ENCODE results near the gene ARL11.

- TF ChIP-seq CTCF (conservative IDR thresholded peaks at IDR 0.05 in 1 of 2, IDR thresholded peaks at IDR 0.05 in 1 of 2; ENCODE audit: low read depth in 1 of 2, low read length in 2 of 2), result no peak
- TF ChIP-seq EZH2 (IDR thresholded peaks at IDR 0.05; ENCODE audit: low read length, missing control alignments), result no peak
Measured at GRCh38 chr13:49615836-49616675, 12.3 kb upstream of the ARL11 start.
